ENCODE results near the gene ZNF385A.

The ZNF385A gene

GRCh38 chr12:54331461-54331860 lies 53.1 kb downstream of the ZNF385A start:
- no peak for TF ChIP-seq GATA2 (IDR thresholded peaks at IDR 0.05; ENCODE audit: low read depth, low read length)
- TF ChIP-seq GATA3 (IDR thresholded peaks at IDR 0.05; ENCODE audit: low read depth, low read length) = no peak

GRCh38 chr12:54330442-54330841 lies 54.1 kb downstream of the ZNF385A start:
- TF ChIP-seq GATA3 (IDR thresholded peaks at IDR 0.05; ENCODE audit: low read depth, low read length) (no peak), GATA2 (IDR thresholded peaks at IDR 0.05; ENCODE audit: low read depth, low read length) (no peak)

- TF ChIP-seq GATA3 (IDR thresholded peaks at IDR 0.05; ENCODE audit: low read depth, low read length) = no peak
- no peak for TF ChIP-seq GATA2 (IDR thresholded peaks at IDR 0.05; ENCODE audit: low read depth, low read length)
Measured at GRCh38 chr12:54329759-54330158, 54.8 kb downstream of the ZNF385A start.

- TF ChIP-seq GATA2 (IDR thresholded peaks at IDR 0.05; ENCODE audit: low read depth, low read length) = no peak
- TF ChIP-seq GATA3 (IDR thresholded peaks at IDR 0.05; ENCODE audit: low read depth, low read length) = no peak
Measured at GRCh38 chr12:54328595-54329337, 55.8 kb downstream of the ZNF385A start.

GRCh38 chr12:54324617-54325441 lies 59.7 kb downstream of the ZNF385A start, which contains the start of gene COPZ1:
COPZ1 (plus strand) TSS chr12:54325131; CDS start chr12:54325164, 33 bp downstream.
- TF ChIP-seq GATA3 (IDR thresholded peaks at IDR 0.05; ENCODE audit: low read depth, low read length) (no peak), GATA2 (IDR thresholded peaks at IDR 0.05; ENCODE audit: low read depth, low read length) (peak; percentile 69)

GRCh38 chr12:54321363-54321762 lies 63.2 kb downstream of the ZNF385A start:
- no peak for TF ChIP-seq GATA2 (IDR thresholded peaks at IDR 0.05; ENCODE audit: low read depth, low read length)
- no peak for TF ChIP-seq GATA3 (IDR thresholded peaks at IDR 0.05; ENCODE audit: low read depth, low read length)

All from SH-SY5Y (cell line).